Mucosa of descending colon (tissue), 3 donors: ENCODE measurements around the gene ZNF580. TPM values are rescaled to one million over a fixed set of nuclear protein-coding genes. Genes with fewer than 3 reads are reported as not detected.

Experiments
- ATAC-seq: fragments of 200-7000 bp; cut with Tn5 transposase; one replicate; pipeline ENCODE4 v1.9.1; 2020; ENCODE audit warnings: mild to moderate bottlenecking, moderate library complexity
- DNase-seq, 3 donors: peaks; one replicate each; pipeline ENCODE4 v3.0.0-alpha.2; 2020
- H3K36me3 ChIP-seq: fragments of 200-600 bp; one replicate; pipeline ENCODE4 v1.8.0; 2021; ENCODE audit warnings: low read depth, mild to moderate bottlenecking
- H3K4me1 ChIP-seq: fragments of 200-600 bp; one replicate; pipeline ENCODE4 v1.8.0; 2021; ENCODE audit warnings: low read depth, mild to moderate bottlenecking
- H3K4me3 ChIP-seq: fragments of 200-600 bp; one replicate; pipeline ENCODE4 v1.8.0; 2021; ENCODE audit warnings: mild to moderate bottlenecking
- H3K9me3 ChIP-seq: fragments of 200-600 bp; one replicate; pipeline ENCODE4 v1.8.0; 2021; ENCODE audit warnings: mild to moderate bottlenecking
- intact Hi-C, 2 donors: fragments of 100-400 bp; cut with DNase I in 1 of 2; cut with micrococcal nuclease in 1 of 2; formaldehyde crosslinking; loops; one replicate each; pipeline versions ENCODE4 v1.11.0 to v1.11.1; 2022; cut with DNase I, micrococcal nuclease
- total RNA-seq, 3 donors: library from RNA; stranded (reverse); fragmentation: NEBNext Ultra II Directional in 2 of 3; extraction: Animal tissue kit (Norgen Biotek cat#: 25700) in 2 of 3; gene quantifications; one replicate each; pipeline versions ENCODE4 v1.2.1 to v1.2.4, GENCODE V29; 2021 to 2023
- TF ChIP-seq, protein P1 (sequence below): fragments of 200-600 bp; IDR thresholded peaks from one replicate; pipeline ENCODE4 v1.8.0; 2022; ENCODE audit warnings: antibody characterized with exemption, mild to moderate bottlenecking
- donor health status: DM: no; HTN: no; CAD: no; lungs with moderate emphysema.
- donor health status: DM: no; HTN: no; CAD: no.
- donor health status: DM: no; HTN: yes; CAD: no.

Gene ZNF580
- total RNA-seq, 3 donors from 2014 or later: 29.6 to 46.0 (median 31.6) TPM

GRCh38 chr19:55655648-55656040 lies 14.8 kb downstream of the ZNF580 start:
- TF ChIP-seq, protein P1, sequence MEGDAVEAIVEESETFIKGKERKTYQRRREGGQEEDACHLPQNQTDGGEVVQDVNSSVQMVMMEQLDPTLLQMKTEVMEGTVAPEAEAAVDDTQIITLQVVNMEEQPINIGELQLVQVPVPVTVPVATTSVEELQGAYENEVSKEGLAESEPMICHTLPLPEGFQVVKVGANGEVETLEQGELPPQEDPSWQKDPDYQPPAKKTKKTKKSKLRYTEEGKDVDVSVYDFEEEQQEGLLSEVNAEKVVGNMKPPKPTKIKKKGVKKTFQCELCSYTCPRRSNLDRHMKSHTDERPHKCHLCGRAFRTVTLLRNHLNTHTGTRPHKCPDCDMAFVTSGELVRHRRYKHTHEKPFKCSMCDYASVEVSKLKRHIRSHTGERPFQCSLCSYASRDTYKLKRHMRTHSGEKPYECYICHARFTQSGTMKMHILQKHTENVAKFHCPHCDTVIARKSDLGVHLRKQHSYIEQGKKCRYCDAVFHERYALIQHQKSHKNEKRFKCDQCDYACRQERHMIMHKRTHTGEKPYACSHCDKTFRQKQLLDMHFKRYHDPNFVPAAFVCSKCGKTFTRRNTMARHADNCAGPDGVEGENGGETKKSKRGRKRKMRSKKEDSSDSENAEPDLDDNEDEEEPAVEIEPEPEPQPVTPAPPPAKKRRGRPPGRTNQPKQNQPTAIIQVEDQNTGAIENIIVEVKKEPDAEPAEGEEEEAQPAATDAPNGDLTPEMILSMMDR: no peak
- Histone ChIP-seq H3K36me3 (no peaks in the 10 kb centered on the region), H3K4me3 (peak overlapping the region; percentile 81), H3K4me1 (peaks cover 33% of the 10 kb centered on the region), H3K9me3 (no peaks in the 10 kb centered on the region)
- intact Hi-C loops: no loop called here
- DNase-seq (no peak), ATAC-seq (no peak)

- no peak overlapping the region for H3K4me3 ChIP-seq
- DNase-seq (no peak), ATAC-seq (no peak)
- peaks cover 33% of the 10 kb centered on the region for H3K4me1 ChIP-seq
- H3K36me3 ChIP-seq: no peaks in the 10 kb centered on the region
- intact Hi-C loops: no loop called here
- TF ChIP-seq, protein P1: no peak
- H3K9me3 ChIP-seq: no peaks in the 10 kb centered on the region
Measured at GRCh38 chr19:55656552-55656951, 15.8 kb downstream of the ZNF580 start.

DNA sequence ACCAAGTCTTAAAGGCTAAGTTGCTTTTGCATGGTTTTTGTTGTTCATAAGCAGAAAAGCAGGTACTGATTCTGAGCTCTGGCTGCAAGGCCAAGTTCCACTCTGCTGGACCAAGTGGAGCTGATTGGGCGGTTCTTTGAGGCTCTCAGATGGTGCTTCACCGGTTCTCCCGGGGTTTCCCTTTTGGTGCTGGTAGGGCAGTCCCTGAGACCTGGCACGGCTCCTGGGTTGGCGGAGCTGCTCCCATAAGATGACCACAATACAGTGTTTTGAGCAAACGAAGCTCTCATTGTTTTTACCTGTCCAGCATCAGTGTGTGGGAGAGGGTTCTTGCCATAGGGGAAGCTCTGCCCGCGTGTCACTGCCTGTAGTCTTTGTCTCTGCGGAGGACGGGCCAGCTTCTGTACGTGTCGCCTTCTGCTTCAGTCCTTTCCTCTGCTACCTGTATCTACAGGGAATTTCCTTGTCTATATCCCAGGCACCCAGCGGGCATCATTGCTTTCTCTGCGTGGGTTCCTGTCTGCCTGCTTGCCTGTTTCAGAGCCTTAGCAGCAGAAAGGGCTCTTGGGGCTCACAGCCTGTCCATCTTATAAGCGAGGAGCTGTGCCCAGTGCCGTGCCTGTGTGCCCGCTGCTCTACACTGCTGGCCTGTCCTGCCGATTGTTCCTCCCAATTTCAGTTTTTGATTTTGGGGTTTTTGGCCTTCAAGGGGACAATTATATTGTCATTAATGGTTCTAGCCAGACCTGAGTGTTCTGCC lies 16.4 kb downstream of the ZNF580 start:
- H3K9me3 ChIP-seq: no peaks in the 10 kb centered on the region
- H3K4me1 ChIP-seq: peaks cover 33% of the 10 kb centered on the region
- intact Hi-C loops: no loop called here
- H3K4me3 ChIP-seq: no peak overlapping the region
- ATAC-seq: no peak
- no peak for DNase-seq
- TF ChIP-seq, protein P1: no peak
- no peaks in the 10 kb centered on the region for H3K36me3 ChIP-seq

GRCh38 chr19:55658846-55659459 lies 18.2 kb downstream of the ZNF580 start:
- DNase-seq (no peak), ATAC-seq (no peak)
- no peaks in the 10 kb centered on the region for H3K9me3 ChIP-seq
- H3K36me3 ChIP-seq: peaks cover 15% of the 10 kb centered on the region
- no peak overlapping the region for H3K4me3 ChIP-seq
- intact Hi-C loops: no loop called here
- H3K4me1 ChIP-seq: peaks cover 31% of the 10 kb centered on the region
- TF ChIP-seq, protein P1: no peak

DNA sequence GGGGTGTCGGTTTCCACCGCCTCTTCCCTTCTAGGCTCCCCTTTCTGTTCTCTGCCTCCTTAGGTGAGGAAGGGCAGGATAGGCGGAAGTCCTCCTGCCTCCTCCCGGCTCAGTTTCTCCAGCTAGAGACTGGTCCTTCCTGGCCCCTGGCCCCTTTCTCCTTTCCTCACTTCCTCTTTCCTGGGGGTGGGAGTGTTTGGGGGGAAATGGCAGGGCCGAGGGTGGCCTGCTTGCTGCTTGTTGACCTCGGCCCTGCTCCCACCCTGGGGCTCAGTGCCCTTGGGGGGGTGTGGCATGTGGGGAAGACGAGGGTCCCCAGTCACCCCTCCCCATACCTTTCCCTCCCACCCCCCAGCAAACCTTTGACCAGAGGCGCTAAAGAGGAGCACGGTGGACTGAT lies 19.0 kb downstream of the ZNF580 start:
- Histone ChIP-seq H3K4me3 (no peak overlapping the region), H3K9me3 (no peaks in the 10 kb centered on the region), H3K4me1 (peaks cover 31% of the 10 kb centered on the region), H3K36me3 (peaks cover 16% of the 10 kb centered on the region)
- TF ChIP-seq, protein P1: no peak
- intact Hi-C loops: no loop called here
- no peak for ATAC-seq
- DNase-seq: no peak
